Posterior vena cava (tissue), 2 donors: ENCODE measurements around the gene DRC3. TPM values are rescaled to one million over a fixed set of nuclear protein-coding genes. Genes with fewer than 3 reads are reported as not detected.
A peak's percentile ranks its signal among the peaks of the same experiment; 100 is the strongest.

Experiments used
- DNase-seq: peaks from one replicate; pipeline ENCODE4 v3.0.0-alpha.2; 2020; ENCODE audit warnings: low spot score
- intact Hi-C, 2 donors: fragments of 100-400 bp; cut with DNase I; formaldehyde crosslinking; loops; one replicate each; pipeline versions ENCODE4 v1.14.1 to v1.14.2; 2022 to 2023
- total RNA-seq, 2 donors: library from RNA; stranded (reverse); fragmentation: NEBNext Ultra II Directional; extraction: Animal tissue kit (Norgen Biotek cat#: 25700); gene quantifications; one replicate each; pipeline ENCODE4 v1.2.1, GENCODE V29; 2021
- donor health status: DM: yes; HTN: yes; CAD: no.
- donor health status: DM: yes; HTN: yes; CAD: no.

The DRC3 gene
- total RNA-seq, 2 donors from 2014 or later = 1.1 to 2.4 TPM

- no peak for DNase-seq
- intact Hi-C loops = no loop called here
Measured at GRCh38 chr17:18008496-18009268, 36.0 kb downstream of the DRC3 start.

GRCh38 chr17:18009609-18010420, 37.2 kb downstream of the DRC3 start:
- DNase-seq = no peak
- intact Hi-C loops = no loop called here

GRCh38 chr17:18011286-18011685, 38.6 kb downstream of the DRC3 start:
- intact Hi-C loops = no loop called here
- DNase-seq = peak; percentile 64

- intact Hi-C loops = no loop called here
- DNase-seq = peak; percentile 55
Measured at GRCh38 chr17:18014006-18014405, 41.3 kb downstream of the DRC3 start.

GRCh38 chr17:18015593-18015992, 42.9 kb downstream of the DRC3 start:
- DNase-seq = no peak
- intact Hi-C loops = no loop called here

GRCh38 chr17:18016426-18016825, 43.8 kb downstream of the DRC3 start:
- intact Hi-C loops = no loop called here
- DNase-seq = no peak

GRCh38 chr17:18017958-18018357, 45.3 kb downstream of the DRC3 start:
- intact Hi-C loops = no loop called here
- no peak for DNase-seq

- intact Hi-C loops = no loop called here
- DNase-seq = peak; percentile 66
Measured at GRCh38 chr17:18018411-18018921, 45.8 kb downstream of the DRC3 start.

- intact Hi-C loops = no loop called here
- DNase-seq = no peak
Measured at GRCh38 chr17:18019838-18020154, 47.1 kb downstream of the DRC3 start.

GRCh38 chr17:18020971-18021370, 48.3 kb downstream of the DRC3 start:
- DNase-seq = peak; percentile 58
- intact Hi-C loops = no loop called here

- no peak for DNase-seq
- intact Hi-C loops = no loop called here
Measured at GRCh38 chr17:18021372-18021771, 48.7 kb downstream of the DRC3 start.

GRCh38 chr17:18025241-18025944, 52.7 kb downstream of the DRC3 start:
- peak; percentile 58 for DNase-seq
- intact Hi-C loops = no loop called here

GRCh38 chr17:18025945-18026776, 53.5 kb downstream of the DRC3 start:
- intact Hi-C loops = no loop called here
- peak; percentile 58 for DNase-seq

- intact Hi-C loops = no loop called here
- DNase-seq = peak; percentile 63
Measured at GRCh38 chr17:18027280-18027679, 54.6 kb downstream of the DRC3 start.

GRCh38 chr17:18028114-18028951, 55.7 kb downstream of the DRC3 start:
- peak; percentile 40 for DNase-seq
- intact Hi-C loops = no loop called here

GRCh38 chr17:18028952-18029540, 56.4 kb downstream of the DRC3 start:
- intact Hi-C loops = no loop called here
- peak; percentile 44 for DNase-seq

GRCh38 chr17:18031955-18032354, 59.3 kb downstream of the DRC3 start:
- intact Hi-C loops = loop anchor here (10.0 kb wide), 3 partner anchors 137 to 347 kb away; partner anchors contain the start of gene RAI1 (in 1 of the 2)
- peak; percentile 62 for DNase-seq
